A549 (cell line): ENCODE results near the gene LGI2. TPM values are rescaled to one million over a fixed set of nuclear protein-coding genes. Genes with fewer than 3 reads are reported as not detected.
A peak's percentile ranks its signal among the peaks of the same experiment; 100 is the strongest.
"Not testable (repeated sequence)": the region's sequence is repeated elsewhere in the genome, so short reads cannot be mapped to it uniquely, and the experiment has no call there.

Source experiments
- ATAC-seq, 2 experiments: fragments of 200-7000 bp in 1 of 2; fragments of >200 bp in 1 of 2; cut with Nextera tagmentation in 1 of 2; cut with Tn5 transposase in 1 of 2; 3 replicates each; pipeline versions ENCODE4 v1.8.0 to v1.9.1; 2018 to 2020; ENCODE audit warnings: mild to moderate bottlenecking in 1 of 2, moderate library complexity in 1 of 2
- CTCF ChIA-PET: fragments of 300-600 bp; sonication (Branson Sonifier 250); formaldehyde crosslinking; extraction: SDS; loops from one replicate; lab custom pipeline; 2021; ENCODE audit warnings: antibody characterized with exemption, inconsistent platforms; lab: Yijun Ruan, JAX
- POLR2A ChIA-PET: fragments of 350-600 bp; formaldehyde crosslinking; extraction: SDS; loops from one replicate; lab custom pipeline; 2021; ENCODE audit warnings: antibody characterized with exemption, inconsistent platforms; lab: Yijun Ruan, JAX
- DNase-seq, 2 experiments: peaks; one replicate each; pipeline versions ENCODE4 v3.0.0 to v3.0.0-alpha.2; 2011 to 2016; ENCODE audit warnings: low read depth in 1 of 2, low spot score in 1 of 2
- FAIRE-seq: peaks from 2 replicates; lab custom pipeline; 2011; peaks lifted over from hg19 to GRCh38; lab: Jason Lieb, UNC
- H3K27ac ChIP-seq, 2 experiments: fragments of >200 bp; sonication (Bioruptor Twin); formaldehyde crosslinking; 3 replicates each; pipeline ENCODE4 v1.5.1; 2016 to 2017
- H3K4me1 ChIP-seq: fragments of >200 bp; sonication (Bioruptor Twin); formaldehyde crosslinking; 3 replicates; pipeline ENCODE4 v1.6.1; 2016
- H3K4me2 ChIP-seq: fragments of >200 bp; sonication (Bioruptor Twin); formaldehyde crosslinking; 3 replicates; pipeline ENCODE4 v1.6.1; 2016
- H3K4me3 ChIP-seq: fragments of >200 bp; sonication (Bioruptor Twin); formaldehyde crosslinking; 3 replicates; pipeline ENCODE4 v1.5.1; 2016
- H3K9me3 ChIP-seq: fragments of >200 bp; sonication (Bioruptor Twin); formaldehyde crosslinking; 3 replicates; pipeline ENCODE4 v1.6.1; 2016
- CBX2 ChIP-seq: fragments of 200-600 bp; sonication (generic); IDR thresholded peaks from 2 replicates; pipeline ENCODE4 v1.6.1; 2016; ENCODE audit warnings: low read depth, mild to moderate bottlenecking, borderline replicate concordance
- CEBPB ChIP-seq, 2 experiments: fragments of >200 bp in 1 of 2; sonication (Bioruptor Twin) in 1 of 2; formaldehyde crosslinking in 1 of 2; IDR thresholded peaks; 2 replicates each; pipeline ENCODE4 v1.6.1; 2012 to 2016
- EP300 ChIP-seq, 2 experiments: fragments of >200 bp; sonication (Bioruptor Twin); formaldehyde crosslinking; IDR thresholded peaks; 2 replicates in 1 of 2; 3 replicates in 1 of 2; pipeline ENCODE4 v1.6.1; 2016 to 2017
- FOSL2 ChIP-seq, 2 experiments: fragments of 450-650 bp in 1 of 2; fragments of >200 bp in 1 of 2; sonication (Bioruptor Twin) in 1 of 2; formaldehyde crosslinking; IDR thresholded peaks; 2 replicates each; pipeline versions ENCODE4 v1.5.0 to v1.6.1; 2016 to 2020; ENCODE audit warnings: mild to moderate bottlenecking in 1 of 2, moderate library complexity in 1 of 2
- HEYL ChIP-seq: fragments of 250-450 bp; sonication (Bioruptor Pico); IDR thresholded peaks from 2 replicates; pipeline ENCODE4 v1.8.0; 2021; ENCODE audit warnings: mild to moderate bottlenecking, moderate library complexity
- HOXA7 ChIP-seq: fragments of 250-450 bp; sonication (Bioruptor Pico); IDR thresholded peaks from 2 replicates; pipeline ENCODE4 v1.5.0; 2020; ENCODE audit warnings: mild to moderate bottlenecking, moderate library complexity
- HOXB13 ChIP-seq: fragments of 250-450 bp; sonication (Bioruptor Pico); IDR thresholded peaks from 2 replicates; pipeline ENCODE4 v1.5.0; 2020; ENCODE audit warnings: low read depth, mild to moderate bottlenecking, moderate library complexity
- MAFK ChIP-seq: fragments of 450-650 bp; IDR thresholded peaks from 2 replicates; pipeline ENCODE4 v1.6.1; 2014; ENCODE audit not compliant: partially characterized antibody
- POLR2AphosphoS2 ChIP-seq: conservative IDR thresholded peaks from 2 replicates; pipeline ENCODE4 v1.6.1; 2012; ENCODE audit warnings: low read length, improper control_type of control experiment, inconsistent platforms
- RNF2 ChIP-seq: fragments of 200-600 bp; sonication (generic); IDR thresholded peaks from 2 replicates; pipeline ENCODE4 v1.6.1; 2016; ENCODE audit warnings: low read depth, mild to moderate bottlenecking, antibody characterized with exemption, moderate library complexity, borderline replicate concordance
- TP53 ChIP-seq: fragments of 250-450 bp; sonication (Bioruptor Pico); IDR thresholded peaks from 2 replicates; pipeline ENCODE4 v1.5.0; 2021; ENCODE audit warnings: mild to moderate bottlenecking, moderate library complexity
- ZC3H11A ChIP-seq: fragments of 450-650 bp; IDR thresholded peaks from 2 replicates; pipeline ENCODE4 v1.6.1; 2014; ENCODE audit warnings: antibody characterized with exemption, mild to moderate bottlenecking
- ZFP36 ChIP-seq: fragments of 450-650 bp; IDR thresholded peaks from 2 replicates; pipeline ENCODE4 v1.6.1; 2014; ENCODE audit warnings: borderline replicate concordance; ENCODE audit not compliant: partially characterized antibody
- WGBS: methylation state at CpG from one replicate; pipeline ENCODE4 v1.1.6; 2017; ENCODE audit errors: missing lambda C conversion rate; 5-methylcytosine and 5-hydroxymethylcytosine counted together
- polyA plus RNA-seq, 4 experiments: library from polyadenylated mRNA; depleted of rRNA in 3 of 4; stranded (reverse); fragments of >200 nt; fragmentation: RNase III in 1 of 4; extraction: RNeasy Plus Mini Kit Qiagen cat#74134 plus additional on column Dnase treatment in 1 of 4; gene quantifications; 2 replicates in 3 of 4; 3 replicates in 1 of 4; pipeline ENCODE4 v1.2.3, GENCODE V29; 2011 to 2017
- TF ChIP-seq, protein P1 (sequence below): IDR thresholded peaks from 2 replicates; pipeline ENCODE4 v1.6.1; 2012
- TF ChIP-seq, protein P2 (sequence below): fragments of 250-450 bp; sonication (Bioruptor Pico); IDR thresholded peaks from 2 replicates; pipeline ENCODE4 v1.5.0; 2020; ENCODE audit warnings: low read depth, mild to moderate bottlenecking, moderate library complexity

Gene LGI2
- polyA plus RNA-seq, 2 of the 4 experiments (the other 2 are of a cell fraction), result 0.05 to 0.14 TPM

DNA sequence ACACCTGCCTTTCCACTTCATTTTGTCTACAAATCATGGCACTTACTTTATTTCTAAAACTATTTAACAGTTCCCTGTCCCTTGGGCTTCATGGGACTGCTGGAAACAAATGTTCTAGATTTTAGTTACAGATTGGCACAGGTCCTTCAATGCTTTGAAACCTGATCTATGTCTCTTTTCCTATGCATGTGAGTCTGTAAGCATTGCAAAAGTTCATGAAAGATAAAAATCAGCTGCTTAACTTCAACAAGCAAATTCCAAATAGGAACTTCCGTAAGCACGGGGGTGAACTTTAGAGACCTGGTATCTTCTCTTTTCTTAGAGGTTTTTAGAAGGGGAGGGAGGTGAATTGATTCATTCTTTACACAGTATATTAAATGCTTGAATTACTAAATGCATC is 9.5 kb downstream of the LGI2 start:
- FAIRE-seq (no peak), ATAC-seq (no peak), DNase-seq (no peak)
- no peak overlapping the region for H3K27ac ChIP-seq
- 62% methylated on average over 2 of the region's 2 CpGs for WGBS
- 0 out of 3 replicates have a peak, but pooled peaks cover 3% of the 10 kb centered on the region for H3K4me1 ChIP-seq
- H3K4me3 ChIP-seq, result no peak overlapping the region
- no peak overlapping the region for H3K4me2 ChIP-seq
- H3K9me3 ChIP-seq, result no peaks in the 10 kb centered on the region
- ChIA-PET CTCF (interaction anchor here (0.8 to 1.2 kb wide), 4 partner anchors 12 to 41 kb away, joined by 3 to 5 read pairs (median 4); no protein-coding TSS in a partner anchor), POLR2A (no interaction called here)
- TF ChIP-seq RNF2, result no peak

DNA sequence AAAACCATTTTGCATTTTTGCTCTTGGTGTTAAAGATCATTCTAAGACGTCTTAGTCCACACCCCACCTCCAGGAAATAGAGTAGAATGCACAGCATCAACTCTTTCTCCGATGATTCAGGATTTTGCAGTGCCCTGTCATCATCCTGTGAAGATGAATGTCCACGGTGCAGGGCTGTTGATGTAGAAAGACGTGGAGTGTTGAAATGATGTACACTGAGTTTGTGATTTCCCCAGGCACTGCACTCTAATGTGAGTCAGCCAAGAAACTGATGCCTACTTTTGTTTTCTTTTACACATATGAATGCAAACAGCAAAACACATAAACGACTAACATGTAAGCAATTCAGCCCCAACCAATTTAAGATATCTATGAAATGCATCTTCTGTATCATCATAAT is 10.5 kb downstream of the LGI2 start:
- POLR2A ChIA-PET, result no interaction called here
- 0 out of 3 replicates have a peak, but pooled peaks cover 3% of the 10 kb centered on the region for H3K4me1 ChIP-seq
- no peak overlapping the region; the same call in 2 of the 3 replicates for H3K4me2 ChIP-seq
- CTCF ChIA-PET, result interaction anchor here (1.0 to 1.7 kb wide), 2 partner anchors 23 to 39 kb away, joined by 4 to 6 read pairs; no protein-coding TSS in a partner anchor
- TF ChIP-seq FOSL2 (IDR thresholded peaks at IDR 0.05) (no peak), FOSL2 (CRISPR knock-in tag; IDR thresholded peaks at IDR 0.05) (peak; percentile 35; the same call in 1 of the 2 replicates), ZC3H11A (no peak), MAFK (peak; percentile 1), HEYL (no peak)
- H3K4me3 ChIP-seq, result no peak overlapping the region
- peak; percentile 16 to 45 for DNase-seq
- no peak for FAIRE-seq
- H3K9me3 ChIP-seq, result no peaks in the 10 kb centered on the region
- WGBS, result 5% methylated on average over 5 of the region's 5 CpGs
- no peak overlapping the region for H3K27ac ChIP-seq
- ATAC-seq, result peak; percentile 40 to 95

GRCh38 chr4:25019501-25019900 is 11.2 kb downstream of the LGI2 start:
- no peak overlapping the region for H3K27ac ChIP-seq
- H3K4me1 ChIP-seq, result 0 out of 3 replicates have a peak, but pooled peaks cover 3% of the 10 kb centered on the region
- POLR2A ChIA-PET, result no interaction called here
- H3K4me2 ChIP-seq, result no peak overlapping the region
- DNase-seq, result no peak
- TF ChIP-seq ZFP36, result no peak
- TF ChIP-seq, protein P1, sequence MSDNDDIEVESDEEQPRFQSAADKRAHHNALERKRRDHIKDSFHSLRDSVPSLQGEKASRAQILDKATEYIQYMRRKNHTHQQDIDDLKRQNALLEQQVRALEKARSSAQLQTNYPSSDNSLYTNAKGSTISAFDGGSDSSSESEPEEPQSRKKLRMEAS, result no peak
- TF ChIP-seq, all 56 proteins: peak for 0
- CTCF ChIA-PET, result interaction anchor here (0.8 to 1.7 kb wide), 2 partner anchors 39 to 194 kb away, joined by 3 to 6 read pairs; no protein-coding TSS in a partner anchor
- ATAC-seq, result no peak
- Histone ChIP-seq H3K9me3 (no peaks in the 10 kb centered on the region), H3K4me3 (no peak overlapping the region)
- FAIRE-seq, result no peak
- 18% methylated on average over 2 of the region's 2 CpGs for WGBS

- ChIA-PET CTCF (interaction anchor here (0.7 to 1.0 kb wide), 2 partner anchors 14 to 34 kb away, joined by 3 to 4 read pairs; no protein-coding TSS in a partner anchor), POLR2A (no interaction called here)
- no peak overlapping the region for H3K4me2 ChIP-seq
- H3K4me3 ChIP-seq, result no peak overlapping the region
- no peaks in the 10 kb centered on the region for H3K9me3 ChIP-seq
- DNase-seq (no peak), ATAC-seq (no peak), FAIRE-seq (no peak)
- no peak for TF ChIP-seq HOXA7 (CRISPR knock-in tag)
- TF ChIP-seq FOSL2 (IDR thresholded peaks at IDR 0.05), result no peak
- TF ChIP-seq FOSL2 (CRISPR knock-in tag; IDR thresholded peaks at IDR 0.05), result no peak
- no peak for TF ChIP-seq CBX2
- TF ChIP-seq EP300 (IDR thresholded peaks at IDR 0.05), result no peak
- TF ChIP-seq HOXB13 (CRISPR knock-in tag), result no peak
- TF ChIP-seq POLR2AphosphoS2, result no peak
- TF ChIP-seq TP53 (CRISPR knock-in tag), result no peak
- TF ChIP-seq, protein P2, sequence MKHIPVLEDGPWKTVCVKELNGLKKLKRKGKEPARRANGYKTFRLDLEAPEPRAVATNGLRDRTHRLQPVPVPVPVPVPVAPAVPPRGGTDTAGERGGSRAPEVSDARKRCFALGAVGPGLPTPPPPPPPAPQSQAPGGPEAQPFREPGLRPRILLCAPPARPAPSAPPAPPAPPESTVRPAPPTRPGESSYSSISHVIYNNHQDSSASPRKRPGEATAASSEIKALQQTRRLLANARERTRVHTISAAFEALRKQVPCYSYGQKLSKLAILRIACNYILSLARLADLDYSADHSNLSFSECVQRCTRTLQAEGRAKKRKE (CRISPR knock-in tag), result no peak
- no peak for TF ChIP-seq CEBPB (IDR thresholded peaks at IDR 0.05)
- WGBS, result 74% methylated on average over 3 of the region's 3 CpGs
- no peaks in the 10 kb centered on the region for H3K4me1 ChIP-seq
- H3K27ac ChIP-seq, result no peak overlapping the region
These were observed 15.7 kb downstream of the LGI2 start for GRCh38 chr4:25015012-25015411.

GRCh38 chr4:25014662-25014983 is 16.1 kb downstream of the LGI2 start:
- FAIRE-seq, DNase-seq, H3K4me2 ChIP-seq, H3K27ac ChIP-seq, ATAC-seq, H3K4me1 ChIP-seq, H3K9me3 ChIP-seq, H3K4me3 ChIP-seq: not testable (repeated sequence)
- CTCF ChIA-PET, result interaction anchor here (0.7 to 1.0 kb wide), 2 partner anchors 14 to 34 kb away, joined by 3 to 4 read pairs; no protein-coding TSS in a partner anchor
- POLR2A ChIA-PET, result interaction anchor here (0.6 kb wide), 1 partner anchor 24 kb away, joined by 10 read pairs; no protein-coding TSS in a partner anchor
- WGBS, result 10% methylated on average over 1 of the region's 1 CpG
